H9 (cell line): ENCODE data around the gene PPP1R1B. TPM values are rescaled to one million over a fixed set of nuclear protein-coding genes. Genes with fewer than 3 reads are reported as not detected.

Experiments
- DNase-seq: peaks from one replicate; pipeline ENCODE4 v3.0.0-alpha.2; 2017
- H2AFZ ChIP-seq: one replicate; pipeline ENCODE4 v1.6.1; 2013; ENCODE audit warnings: mild to moderate bottlenecking, low read length, control low read depth, moderate library complexity
- H2AK5ac ChIP-seq: 2 replicates; pipeline ENCODE4 v1.6.1; 2013; ENCODE audit warnings: low read length, control low read depth, mixed read lengths; ENCODE audit not compliant: insufficient read length
- H2BK120ac ChIP-seq: one replicate; pipeline ENCODE4 v1.6.1; 2013; ENCODE audit warnings: low read depth, mild to moderate bottlenecking, low read length, control low read depth, inconsistent platforms; ENCODE audit not compliant: poor library complexity, severe bottlenecking
- H2BK12ac ChIP-seq: 2 replicates; pipeline ENCODE4 v1.6.1; 2013; ENCODE audit warnings: low read length, control low read depth, mixed read lengths, low read depth; ENCODE audit not compliant: insufficient read length
- H2BK15ac ChIP-seq: 2 replicates; pipeline ENCODE4 v1.6.1; 2013; ENCODE audit warnings: low read depth, low read length, control low read depth
- H2BK20ac ChIP-seq: one replicate; pipeline ENCODE4 v1.6.1; 2013; ENCODE audit warnings: low read depth, mild to moderate bottlenecking, low read length, control low read depth, inconsistent platforms; ENCODE audit not compliant: poor library complexity, severe bottlenecking
- H2BK5ac ChIP-seq: 2 replicates; pipeline ENCODE4 v1.6.1; 2013; ENCODE audit warnings: low read length, control low read depth, mixed read lengths; ENCODE audit not compliant: insufficient read length
- H3K14ac ChIP-seq: 2 replicates; pipeline ENCODE4 v1.6.1; 2013; ENCODE audit warnings: low read length, control low read depth; ENCODE audit not compliant: insufficient read depth
- H3K18ac ChIP-seq: 2 replicates; pipeline ENCODE4 v1.6.1; 2013; ENCODE audit warnings: low read depth, mild to moderate bottlenecking, mixed read lengths, low read length, control low read depth; ENCODE audit not compliant: insufficient read length
- H3K23ac ChIP-seq: 2 replicates; pipeline ENCODE4 v1.6.1; 2013; ENCODE audit warnings: low read length, control low read depth, mixed read lengths, low read depth; ENCODE audit not compliant: insufficient read length
- H3K23me2 ChIP-seq: 2 replicates; pipeline ENCODE4 v1.6.1; 2013; ENCODE audit warnings: low read depth, mild to moderate bottlenecking, mixed read lengths, low read length, control low read depth; ENCODE audit not compliant: insufficient read length, poor library complexity, severe bottlenecking
- H3K27ac ChIP-seq: 2 replicates; pipeline ENCODE4 v1.5.1; 2013; ENCODE audit warnings: low read length, control low read depth, mixed read lengths, low read depth; ENCODE audit not compliant: insufficient read length
- H3K27me3 ChIP-seq: 2 replicates; pipeline ENCODE4 v1.6.1; 2013; ENCODE audit warnings: low read length, control low read depth, inconsistent platforms; ENCODE audit not compliant: insufficient read depth
- H3K4ac ChIP-seq: 2 replicates; pipeline ENCODE4 v1.6.1; 2013; ENCODE audit warnings: low read depth, mild to moderate bottlenecking, control low read depth, inconsistent platforms, low read length, moderate library complexity
- H3K4me1 ChIP-seq: 2 replicates; pipeline ENCODE4 v1.6.1; 2013; ENCODE audit warnings: low read length, control low read depth, inconsistent platforms; ENCODE audit not compliant: insufficient read depth
- H3K4me2 ChIP-seq: 2 replicates; pipeline ENCODE4 v1.6.1; 2013; ENCODE audit warnings: low read length, control low read depth, mixed read lengths; ENCODE audit not compliant: insufficient read length, insufficient read depth
- H3K56ac ChIP-seq: 2 replicates; pipeline ENCODE4 v1.6.1; 2013; ENCODE audit warnings: low read depth, mild to moderate bottlenecking, mixed read lengths, low read length, control low read depth; ENCODE audit not compliant: insufficient read length
- H3K79me1 ChIP-seq: 2 replicates; pipeline ENCODE4 v1.6.1; 2013; ENCODE audit warnings: low read depth, mild to moderate bottlenecking, moderate library complexity, low read length, control low read depth, inconsistent platforms; ENCODE audit not compliant: insufficient read depth, poor library complexity, severe bottlenecking
- H3K79me2 ChIP-seq: 2 replicates; pipeline ENCODE4 v1.6.1; 2013; ENCODE audit warnings: low read length, control low read depth, inconsistent platforms; ENCODE audit not compliant: insufficient read depth
- H3K9ac ChIP-seq: 2 replicates; pipeline ENCODE4 v1.6.1; 2013; ENCODE audit warnings: low read length, control low read depth, mixed read lengths; ENCODE audit not compliant: insufficient read length; ENCODE audit errors: extremely low read depth
- H3K9me3 ChIP-seq: one replicate; pipeline ENCODE4 v1.6.1; 2013; ENCODE audit warnings: low read depth, low read length, inconsistent platforms; ENCODE audit not compliant: control insufficient read depth
- H3T11ph ChIP-seq: one replicate; pipeline ENCODE4 v1.6.1; 2013; ENCODE audit warnings: mild to moderate bottlenecking, low read length, control low read depth, inconsistent platforms
- H4K20me1 ChIP-seq: one replicate; pipeline ENCODE4 v1.6.1; 2013; ENCODE audit not compliant: control insufficient read depth, insufficient read length, insufficient read depth
- H4K5ac ChIP-seq: 2 replicates; pipeline ENCODE4 v1.6.1; 2013; ENCODE audit warnings: low read depth, mild to moderate bottlenecking, mixed read lengths, low read length, control low read depth; ENCODE audit not compliant: insufficient read length
- H4K8ac ChIP-seq: replicated peaks from 2 replicates; pipeline ENCODE4 v1.6.1; 2013; ENCODE audit warnings: low read length, control low read depth, mixed read lengths, low read depth; ENCODE audit not compliant: insufficient read length
- H4K91ac ChIP-seq: 2 replicates; pipeline ENCODE4 v1.6.1; 2013; ENCODE audit warnings: low read depth, mild to moderate bottlenecking, moderate library complexity, mixed read lengths, low read length, control low read depth; ENCODE audit not compliant: insufficient read length
- H3K27ac Mint-ChIP-seq, 3 experiments: 2 replicates in 2 of 3; 3 replicates in 1 of 3; pipeline ENCODE4 v1.8.0; 2020 to 2021; ENCODE audit warnings: mixed read lengths in 3 of 3, mild to moderate bottlenecking in 1 of 3, moderate library complexity in 1 of 3
- H3K27me3 Mint-ChIP-seq: 2 replicates; pipeline ENCODE4 v1.8.0; 2021; ENCODE audit warnings: low read depth, mild to moderate bottlenecking, moderate library complexity, mixed read lengths
- H3K36me3 Mint-ChIP-seq, 3 experiments: 2 replicates in 2 of 3; 3 replicates in 1 of 3; pipeline ENCODE4 v1.8.0; 2020 to 2021; ENCODE audit warnings: low read depth in 3 of 3, mixed read lengths in 3 of 3; ENCODE audit not compliant: insufficient read depth in 1 of 3
- H3K4me1 Mint-ChIP-seq, 2 experiments: 2 replicates each; pipeline ENCODE4 v1.8.0; 2020; ENCODE audit warnings: mixed read lengths in 2 of 2
- H3K4me3 Mint-ChIP-seq, 2 experiments: 2 replicates in 1 of 2; 3 replicates in 1 of 2; pipeline ENCODE4 v1.8.0; 2020 to 2021; ENCODE audit warnings: mild to moderate bottlenecking in 2 of 2, mixed read lengths in 2 of 2, moderate library complexity in 1 of 2
- H3K9me3 Mint-ChIP-seq, 2 experiments: 2 replicates in 1 of 2; 3 replicates in 1 of 2; pipeline ENCODE4 v1.8.0; 2020; ENCODE audit warnings: mild to moderate bottlenecking in 2 of 2, mixed read lengths in 2 of 2, moderate library complexity in 1 of 2
- CTCF ChIP-seq: fragments of 200-600 bp; sonication (generic); conservative IDR thresholded peaks from 3 replicates; pipeline ENCODE4 v1.8.0; 2021; ENCODE audit warnings: antibody characterized with exemption, mild to moderate bottlenecking
- WGBS: extraction: QIAGEN DNeasy Blood & Tissue Kit; methylation state at CpG from one replicate; pipeline ENCODE4 v1.1.7; 2013; ENCODE audit warnings: missing lambda C conversion rate, low lambda C conversion rate, mixed read lengths; ENCODE audit not compliant: insufficient read length; ENCODE audit errors: extremely low coverage; 5-methylcytosine and 5-hydroxymethylcytosine counted together
- total RNA-seq: library from RNA; stranded (reverse); gene quantifications from 2 replicates; pipeline ENCODE4 v1.2.1, GENCODE V29; 2021

The PPP1R1B gene
- total RNA-seq, 1 experiment from 2014 or later = 15.5 TPM

- Histone ChIP-seq H2AK5ac (no peak overlapping the region), H2BK5ac (no peak overlapping the region), H3T11ph (no peak overlapping the region), H2BK120ac (no peak overlapping the region), H3K4me1 (peaks cover 2% of the 10 kb centered on the region; the same call in 1 of the 2 replicates), H3K23me2 (peaks cover 11% of the 10 kb centered on the region), H4K91ac (no peak overlapping the region), H4K5ac (no peak overlapping the region), H3K79me2 (no peaks in the 10 kb centered on the region; the same call in 1 of the 2 replicates), H3K23ac (no peak overlapping the region), H2BK20ac (no peak overlapping the region), H3K14ac (no peak overlapping the region), H2BK15ac (no peak overlapping the region), H3K4me2 (no peak overlapping the region), H4K20me1 (no peaks in the 10 kb centered on the region), H3K27ac (no peak overlapping the region), H2BK12ac (no peak overlapping the region), H3K27me3 (no peaks in the 10 kb centered on the region), H2AFZ (no peak overlapping the region), H3K4ac (no peak overlapping the region), H3K18ac (no peak overlapping the region), H3K9me3 (no peaks in the 10 kb centered on the region), H3K79me1 (no peaks in the 10 kb centered on the region), H3K56ac (no peak overlapping the region), H4K8ac (no peak overlapping the region), H3K9ac (no peak overlapping the region)
- Mint-ChIP-seq H3K4me1 (peaks cover 59 to 64% of the 10 kb centered on the region in 2 experiments), H3K9me3 (no peaks in the 10 kb centered on the region), H3K27me3 (no peaks in the 10 kb centered on the region; the same call in 1 of the 2 replicates), H3K27ac (peak overlapping the region in 1 of 3 experiments; percentile 70; a peak in 2 of 7 replicates), H3K36me3 (peaks cover 0 to 5% (median 0%) of the 10 kb centered on the region in 3 experiments; a peak in 3 of 7 replicates), H3K4me3 (no peak overlapping the region)
- WGBS = no CpG with 5 or more reads among the region's 7 CpGs
- no peak for DNase-seq
- TF ChIP-seq CTCF = no peak
Observed at GRCh38 chr17:39641883-39642282, 15.1 kb downstream of the PPP1R1B start.
